NCI-H1417 treated with DMSO at 0.1 percent for 48 hours (cell line): ENCODE data around the gene CERS1.

Experiments
- DNase-seq: peaks from one replicate; lab custom pipeline; 2025; lab: John Stamatoyannopoulos, UW

CERS1 gene

DNA sequence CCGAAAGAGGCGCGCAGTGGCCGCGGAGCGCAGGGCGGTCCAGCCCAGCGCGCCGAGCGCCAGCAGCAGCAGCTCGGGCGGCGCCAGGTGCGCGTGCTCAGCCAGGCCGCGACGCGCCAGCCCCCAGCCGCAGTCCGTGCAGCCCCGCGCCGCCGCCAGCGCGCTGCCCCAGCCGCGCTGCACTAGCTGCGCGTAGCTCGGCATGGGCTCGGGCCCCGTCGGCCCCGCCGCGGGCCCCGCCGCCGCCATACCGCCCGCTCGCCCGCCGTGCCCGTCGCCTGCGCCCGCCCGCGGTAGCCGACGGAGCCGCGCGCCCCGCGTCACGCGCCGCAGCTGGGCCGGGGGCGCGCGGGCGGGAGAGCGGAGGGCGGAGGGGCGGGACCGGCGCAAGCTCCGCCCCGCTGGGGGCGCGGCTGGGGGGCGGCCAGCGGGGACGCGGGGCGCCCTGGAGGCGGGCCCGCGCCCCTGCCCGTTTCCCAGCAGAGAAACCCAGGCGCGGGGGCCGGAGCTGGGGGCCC, at the start of gene CERS1:
Gene CERS1, minus strand, starts transcription at position 335 of the 518 bp plus-strand sequence. Its CDS starts 86 bp downstream, at position 249.
- DNase-seq, result no peak

GRCh38 chr19:18945297-18945696, 49.3 kb upstream of the CERS1 start:
- DNase-seq, result no peak

- DNase-seq, result no peak
Observed at GRCh38 chr19:18943465-18943864, 47.5 kb upstream of the CERS1 start.

- DNase-seq, result no peak
Observed at GRCh38 chr19:18942692-18943091, 46.7 kb upstream of the CERS1 start.

DNA sequence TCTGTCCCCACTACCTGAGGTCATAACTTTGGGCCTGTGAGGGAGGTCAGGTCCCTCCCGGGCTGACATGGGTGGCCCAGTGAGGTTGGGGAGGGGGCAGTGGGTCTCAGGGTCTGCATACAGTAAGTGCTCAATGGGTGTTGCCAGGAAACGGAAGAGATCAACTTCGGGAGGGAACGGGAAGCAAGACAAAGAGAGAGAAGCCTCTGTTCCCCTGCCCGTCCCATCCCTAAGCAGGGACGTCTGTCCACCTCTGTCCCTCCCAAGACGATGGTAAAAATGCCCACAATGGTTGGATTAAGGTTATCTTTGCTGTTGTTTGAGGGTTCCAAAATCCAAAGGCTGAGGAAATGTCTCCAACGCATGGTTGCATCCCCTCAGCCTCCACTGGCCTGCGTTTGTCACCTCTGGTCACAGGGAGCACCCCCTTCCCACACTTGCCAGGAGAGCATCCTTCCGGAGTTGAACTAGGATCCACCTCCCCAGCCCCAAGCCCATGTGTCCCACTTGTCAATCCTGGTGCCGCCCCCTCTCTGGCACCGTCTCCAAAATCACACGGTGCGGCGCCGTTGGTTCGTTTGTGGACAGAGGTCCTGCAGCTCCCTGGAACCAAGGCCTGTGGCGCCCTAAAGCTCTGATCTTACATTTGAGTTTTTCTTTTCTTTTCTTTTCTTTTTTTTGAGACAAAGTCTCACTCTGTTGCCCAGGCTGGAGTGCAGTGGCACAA, 45.8 kb upstream of the CERS1 start:
- no peak for DNase-seq

DNA sequence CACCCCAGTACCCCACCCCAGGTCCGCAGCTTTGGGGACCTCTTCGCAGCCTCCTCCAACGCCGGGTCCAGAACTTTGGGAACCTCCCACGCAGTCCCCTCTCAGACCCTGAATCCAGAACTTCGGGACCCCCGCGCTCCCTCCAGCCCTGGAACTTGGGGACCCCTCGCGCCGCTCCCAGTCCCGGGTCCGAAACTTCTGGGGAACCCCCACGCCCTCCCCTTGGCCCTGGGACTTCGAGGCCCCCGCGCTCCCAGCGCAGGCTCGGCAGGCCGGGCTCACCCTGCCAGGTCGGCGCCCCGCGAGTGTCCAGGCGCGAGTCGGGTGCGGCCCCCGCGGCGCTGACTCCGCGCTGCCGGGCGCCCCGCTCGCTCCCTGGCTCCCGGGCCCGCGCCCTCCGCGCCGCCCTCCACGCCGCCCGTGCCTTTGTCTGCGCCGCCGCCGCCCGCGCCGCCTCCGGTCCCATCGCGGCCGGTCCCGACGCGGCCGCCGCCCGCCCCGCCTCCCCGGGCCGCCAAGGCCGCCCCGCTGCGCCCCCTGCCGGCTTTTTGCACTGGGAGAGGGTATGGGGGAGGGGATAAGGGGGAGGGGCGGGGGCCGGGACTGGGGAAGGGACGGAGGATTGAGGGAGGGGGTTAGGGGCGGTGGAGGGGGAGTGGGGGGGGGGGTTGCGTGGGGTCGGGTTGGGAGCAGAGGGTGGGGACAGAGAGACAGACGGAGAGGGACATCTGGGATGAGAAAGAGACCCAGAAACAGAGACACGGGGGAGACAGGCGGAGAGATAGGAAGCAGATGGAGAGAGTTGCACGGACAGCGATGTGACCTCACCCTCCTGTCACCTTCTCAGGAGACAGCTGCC, 45.0 kb upstream of the CERS1 start, which contains the start of gene HOMER3:
Gene HOMER3, minus strand, starts transcription at position 449 of the 859 bp plus-strand sequence. CDS start 2,235 bp downstream, outside the sequence.
- DNase-seq, result no peak

DNA sequence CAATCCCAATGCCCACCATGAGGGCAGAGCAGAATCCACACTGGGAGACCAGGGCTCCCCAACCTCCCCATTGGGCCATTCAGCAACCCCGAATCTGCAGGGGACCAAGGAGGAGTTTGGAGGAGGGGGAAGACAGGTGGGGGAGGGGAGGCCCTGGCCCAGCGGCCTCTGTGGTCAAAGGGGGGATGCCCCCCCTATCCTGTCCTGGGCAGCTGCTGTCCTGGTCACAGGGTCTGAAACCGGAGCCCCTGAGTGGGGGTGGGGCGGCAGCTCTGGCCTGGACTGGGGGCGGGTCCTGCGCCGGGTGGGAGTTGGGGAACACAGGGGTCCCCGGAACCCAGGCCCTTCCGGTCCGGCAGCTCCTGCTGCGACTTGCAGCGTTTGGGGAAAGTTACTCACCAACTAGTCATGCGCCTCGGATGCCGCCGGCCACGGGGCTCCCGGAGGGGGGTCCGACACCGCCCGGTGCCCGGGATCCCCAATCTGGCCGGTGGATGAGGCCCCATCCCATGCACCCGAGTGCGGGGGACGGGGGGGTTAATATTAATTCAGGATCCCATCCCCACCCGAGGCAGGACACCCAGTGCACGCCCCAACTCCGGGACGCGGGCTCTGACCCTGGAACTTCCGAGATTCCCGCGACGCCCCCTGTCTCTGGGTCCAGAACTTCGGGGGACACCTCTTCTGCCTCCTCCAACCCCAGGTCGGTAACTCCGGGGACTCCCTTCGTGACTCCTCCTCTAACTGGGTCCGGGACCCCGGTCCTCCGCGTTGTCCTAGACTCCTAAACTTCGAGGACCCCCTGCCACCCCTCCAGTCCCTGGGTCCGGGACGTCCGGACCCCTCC, 44.2 kb upstream of the CERS1 start:
- no peak for DNase-seq

DNA sequence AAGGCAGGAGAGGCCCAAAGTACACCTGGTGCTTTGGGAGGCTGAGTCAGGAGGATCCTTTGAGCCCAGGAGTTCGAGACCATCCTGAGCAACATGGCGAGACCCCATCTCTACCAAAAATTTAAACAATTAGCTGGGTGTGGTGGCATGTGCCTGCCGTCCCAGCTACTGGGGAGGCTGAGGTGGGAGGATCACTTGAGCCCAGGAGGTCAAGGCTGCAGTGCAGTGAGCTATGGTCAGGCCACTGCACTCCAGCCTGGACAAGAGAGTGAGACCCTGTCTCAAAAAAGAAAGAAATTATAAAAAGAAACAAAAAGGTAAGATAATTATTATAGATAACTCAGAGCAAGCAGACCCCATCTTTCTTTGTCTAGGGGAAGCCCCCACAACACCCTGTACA, 43.2 kb upstream of the CERS1 start:
- no peak for DNase-seq

DNA sequence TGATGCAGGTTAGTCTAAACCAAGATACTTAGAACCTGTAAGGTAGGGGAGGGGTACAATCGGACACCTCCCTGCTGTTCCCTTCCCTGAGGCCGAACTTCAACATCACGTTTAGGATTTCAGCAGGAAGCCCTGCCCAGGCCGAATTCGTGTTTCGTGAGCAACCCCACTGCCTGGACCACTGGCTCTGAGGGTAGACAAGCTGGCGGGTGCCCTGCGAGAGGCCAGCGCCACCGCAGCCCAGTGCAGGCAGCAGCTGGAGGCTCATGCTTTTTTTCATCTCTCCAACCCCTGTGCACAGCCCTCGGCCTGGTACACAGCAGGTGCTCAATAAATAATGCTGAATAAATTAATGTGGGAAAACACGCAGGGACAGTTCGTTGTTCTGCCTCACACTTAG, 37.3 kb upstream of the CERS1 start:
- DNase-seq, result no peak

DNA sequence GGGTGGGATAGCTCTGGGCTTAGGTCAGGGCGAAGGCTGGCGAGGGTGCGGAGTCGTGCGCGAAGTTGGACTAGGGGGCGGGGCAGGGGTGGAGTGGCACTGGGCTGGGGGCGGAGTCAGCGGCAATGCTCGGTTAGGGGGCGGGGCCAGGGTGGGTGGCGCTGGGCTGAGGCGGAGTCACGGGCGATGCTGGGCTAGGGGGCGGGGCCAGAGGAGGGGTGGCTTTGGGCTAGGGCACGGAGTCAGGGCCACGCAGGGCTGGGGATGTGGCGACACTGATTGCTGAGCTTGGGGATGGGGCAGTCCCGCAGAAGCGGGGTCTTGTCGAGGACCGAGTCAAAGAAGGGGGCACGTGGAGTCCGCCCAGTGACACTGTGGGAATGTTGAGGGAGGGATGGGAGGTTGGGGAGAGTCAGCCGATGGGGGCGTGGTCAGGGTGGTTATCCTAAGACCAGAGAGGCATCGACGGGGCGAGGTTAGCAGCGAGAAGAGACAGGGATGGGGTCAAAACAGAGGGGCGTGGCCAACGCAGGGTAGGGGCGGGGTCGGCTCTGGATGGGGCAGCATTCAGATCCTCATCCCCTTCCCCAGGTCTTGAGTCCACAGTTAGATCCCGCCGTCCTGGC, 36.4 kb upstream of the CERS1 start:
- DNase-seq, result no peak

- DNase-seq, result no peak
Observed at GRCh38 chr19:18931316-18932162, 35.6 kb upstream of the CERS1 start.

DNA sequence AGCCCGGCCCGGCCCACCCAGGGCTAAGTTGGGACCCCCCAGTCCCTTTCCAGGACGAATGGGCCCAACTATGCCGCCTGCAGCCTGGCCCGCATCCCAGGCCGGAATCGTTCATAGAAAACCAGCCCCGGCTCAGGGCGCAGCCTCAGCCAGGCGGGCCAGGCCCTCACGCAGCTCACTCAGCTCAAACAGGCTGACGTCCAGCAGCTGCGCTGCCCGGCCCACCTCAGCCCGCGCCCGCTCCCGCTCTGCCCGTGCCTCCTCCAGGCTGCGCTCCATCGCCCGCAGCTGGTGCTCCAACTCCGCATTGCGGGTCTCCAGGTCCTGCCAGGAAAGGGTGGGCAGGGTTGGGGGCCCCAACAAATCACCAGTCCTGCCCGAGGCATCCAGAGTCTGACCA, 33.4 kb upstream of the CERS1 start:
- DNase-seq, result no peak

DNA sequence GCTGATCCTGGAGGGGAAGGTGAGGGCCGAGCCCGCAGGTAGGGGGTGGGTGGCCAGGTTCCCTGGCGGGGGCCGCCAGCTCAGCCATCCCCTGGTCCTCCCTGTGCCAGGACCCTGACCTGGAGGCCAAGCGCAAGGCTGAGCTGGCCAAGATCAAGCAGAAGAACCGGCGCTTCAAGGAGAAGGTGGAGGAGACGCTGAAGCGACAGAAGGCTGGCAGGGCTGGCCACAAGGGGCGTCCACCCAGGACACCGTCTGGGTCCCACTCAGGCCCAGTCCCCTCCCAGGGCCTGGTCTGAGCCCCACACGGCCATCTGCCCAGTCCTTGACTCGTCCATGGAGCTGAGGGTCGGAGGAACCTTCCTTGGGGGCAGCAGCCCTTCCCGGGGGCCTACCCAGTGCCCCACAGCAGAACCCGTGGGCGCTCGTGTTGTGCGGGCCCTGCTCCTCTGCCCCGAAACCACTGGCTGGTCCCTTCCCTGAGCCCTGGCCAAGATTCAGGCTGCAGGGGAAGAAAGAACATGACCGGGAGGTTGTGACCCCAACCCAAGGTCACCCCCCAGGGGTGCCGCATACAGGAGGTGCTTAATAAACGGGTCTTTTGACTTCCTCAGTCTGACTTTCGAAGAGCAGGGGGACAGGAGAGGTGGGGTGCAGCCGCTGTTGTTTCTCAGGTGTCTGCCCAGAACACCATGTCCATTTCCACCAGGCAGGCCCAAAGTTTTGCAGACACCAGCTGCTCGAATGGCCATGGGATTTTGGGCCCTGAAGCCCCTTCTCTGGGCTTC, 32.3 kb upstream of the CERS1 start:
- no peak for DNase-seq

GRCh38 chr19:18924684-18925213, 28.8 kb upstream of the CERS1 start:
- DNase-seq, result no peak

DNA sequence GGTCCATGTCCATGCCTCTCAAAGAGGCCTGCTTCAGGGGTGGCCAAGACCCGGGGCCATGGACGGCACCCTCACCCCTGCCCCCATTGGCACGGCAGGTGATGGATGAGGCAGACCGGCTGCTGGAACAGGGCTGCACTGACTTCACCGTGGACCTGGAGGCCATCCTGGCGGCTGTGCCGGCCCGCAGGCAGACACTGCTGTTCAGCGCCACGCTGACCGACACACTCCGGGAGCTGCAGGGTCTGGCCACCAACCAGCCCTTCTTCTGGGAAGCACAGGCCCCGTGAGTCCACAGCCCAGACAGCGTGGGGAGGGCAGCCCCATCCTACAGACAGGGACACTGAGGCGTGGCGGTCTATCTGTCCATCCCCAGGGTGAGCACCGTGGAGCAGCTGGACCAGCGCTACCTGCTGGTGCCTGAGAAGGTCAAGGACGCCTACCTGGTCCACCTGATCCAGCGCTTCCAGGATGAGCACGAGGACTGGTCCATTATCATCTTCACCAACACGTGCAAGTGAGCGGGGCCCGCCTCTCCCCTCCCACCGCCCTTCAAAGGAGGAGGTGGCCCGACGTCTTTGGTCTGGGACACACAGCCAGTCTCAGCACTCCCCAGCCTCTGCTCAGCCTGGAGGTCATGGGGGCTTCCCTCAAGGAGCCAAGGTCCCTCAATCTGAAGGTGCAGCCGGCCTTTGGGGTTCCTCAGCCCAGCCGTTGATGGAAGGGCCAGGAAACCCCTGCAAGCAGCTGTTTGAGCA, 26.4 kb upstream of the CERS1 start:
- DNase-seq, result no peak

- DNase-seq, result no peak
Observed at GRCh38 chr19:18921593-18921992, 25.6 kb upstream of the CERS1 start.

GRCh38 chr19:18920400-18920799, 24.4 kb upstream of the CERS1 start:
- DNase-seq, result no peak

DNA sequence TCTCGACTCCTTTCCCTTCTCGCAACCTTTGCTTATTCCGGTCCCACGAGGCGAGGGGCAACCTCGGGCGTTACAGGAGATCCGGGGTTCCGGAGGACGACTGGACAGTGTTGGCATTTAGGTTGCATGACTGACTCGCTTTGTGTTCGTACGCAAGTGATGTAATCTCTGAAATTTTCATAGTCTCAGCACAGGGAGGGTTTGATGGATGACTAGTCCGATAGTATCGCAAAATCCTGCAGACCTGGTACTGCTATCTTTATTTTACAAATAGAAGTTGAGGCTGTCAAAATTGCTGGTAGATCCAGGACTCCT, 23.9 kb upstream of the CERS1 start:
- no peak for DNase-seq
